GM12878 (cell line): ENCODE results near the gene RARA.
"Not testable (repeated sequence)": the region's sequence is repeated elsewhere in the genome, so short reads cannot be mapped to it uniquely, and the experiment has no call there.

Experiments
- CEBPB ChIP-seq, 2 experiments: fragments of 150-350 bp in 1 of 2; IDR thresholded peaks; 2 replicates each; pipeline ENCODE4 v1.6.1; 2012 to 2014; ENCODE audit warnings: low read depth in 2 of 2, low read length in 2 of 2, borderline replicate concordance in 1 of 2, inconsistent platforms in 1 of 2
- EP300 ChIP-seq, 2 experiments: fragments of 150-350 bp in 1 of 2; IDR thresholded peaks; 2 replicates each; pipeline ENCODE4 v1.6.1; 2011 to 2012; ENCODE audit warnings: low read depth in 2 of 2, low read length in 2 of 2, borderline replicate concordance in 1 of 2, improper control_type of control experiment in 1 of 2, inconsistent platforms in 1 of 2; ENCODE audit not compliant: control insufficient read depth in 1 of 2
- EZH2 ChIP-seq: IDR thresholded peaks from 2 replicates; pipeline ENCODE4 v1.6.1; 2012; ENCODE audit warnings: low read depth, mild to moderate bottlenecking, control low read depth, inconsistent platforms, low read length, borderline replicate concordance; ENCODE audit not compliant: control insufficient read depth
- GABPA ChIP-seq: IDR thresholded peaks from 2 replicates; pipeline ENCODE4 v1.6.1; 2014; ENCODE audit warnings: antibody characterized with exemption, low read depth, mild to moderate bottlenecking, inconsistent platforms
- JUNB ChIP-seq: IDR thresholded peaks from 2 replicates; pipeline ENCODE4 v1.6.1; 2016; ENCODE audit warnings: antibody characterized with exemption, mild to moderate bottlenecking
- NFYB ChIP-seq: IDR thresholded peaks from 2 replicates; pipeline ENCODE4 v1.6.1; 2011; ENCODE audit warnings: low read depth, mild to moderate bottlenecking, low read length, improper control_type of control experiment, moderate library complexity; ENCODE audit not compliant: insufficient read depth
- RAD21 ChIP-seq: IDR thresholded peaks from 2 replicates; pipeline ENCODE4 v1.6.1; 2011; ENCODE audit warnings: mild to moderate bottlenecking, low read depth, low read length, moderate library complexity; ENCODE audit not compliant: insufficient read depth
- TF ChIP-seq, protein P1 (sequence below), 3 experiments: IDR thresholded peaks in 2 of 3; conservative IDR thresholded peaks in 1 of 3; 2 replicates each; pipeline ENCODE4 v1.5.1; 2011; ENCODE audit warnings: low read depth in 3 of 3, low read length in 3 of 3, mild to moderate bottlenecking in 3 of 3, control low read depth in 2 of 3, moderate library complexity in 2 of 3, inconsistent platforms in 1 of 3, mixed read lengths in 1 of 3; ENCODE audit not compliant: control insufficient read depth in 2 of 3, insufficient read depth in 1 of 3; ENCODE audit errors: extremely low read depth in 1 of 3
- TF ChIP-seq, protein P2 (sequence below): fragments of 450-650 bp; IDR thresholded peaks from 2 replicates; pipeline ENCODE4 v1.6.1; 2018; ENCODE audit warnings: borderline replicate concordance, mild to moderate bottlenecking; ENCODE audit not compliant: partially characterized antibody
- TF ChIP-seq, protein P3 (sequence below): fragments of 450-650 bp; formaldehyde crosslinking; IDR thresholded peaks from 2 replicates; pipeline ENCODE4 v1.4.0; 2020; ENCODE audit warnings: mild to moderate bottlenecking, moderate library complexity
- TF ChIP-seq, protein P4 (sequence below): IDR thresholded peaks from 2 replicates; pipeline ENCODE4 v1.6.1; 2012; ENCODE audit warnings: mild to moderate bottlenecking, low read depth, low read length

DNA sequence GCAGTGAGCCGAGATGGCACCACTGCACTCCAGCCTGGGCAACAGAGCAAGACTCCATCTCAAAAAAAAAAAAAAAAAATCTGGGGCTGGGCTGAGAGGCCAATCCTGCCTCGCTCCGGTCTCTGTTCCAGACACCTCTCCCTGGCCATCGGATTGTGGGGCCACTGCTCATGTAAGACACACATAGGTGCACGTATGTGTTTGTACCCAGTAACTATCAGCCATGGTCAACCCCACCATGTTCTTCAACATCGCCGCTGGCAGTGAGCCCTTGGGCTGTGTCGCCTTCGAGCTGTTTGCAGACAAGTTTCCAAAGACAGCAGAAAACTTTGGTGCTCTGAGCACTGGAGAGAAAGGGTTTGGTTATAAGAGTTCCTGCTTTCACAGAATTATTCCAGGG is 58.7 kb downstream of the RARA start:
- TF ChIP-seq, protein P1, sequence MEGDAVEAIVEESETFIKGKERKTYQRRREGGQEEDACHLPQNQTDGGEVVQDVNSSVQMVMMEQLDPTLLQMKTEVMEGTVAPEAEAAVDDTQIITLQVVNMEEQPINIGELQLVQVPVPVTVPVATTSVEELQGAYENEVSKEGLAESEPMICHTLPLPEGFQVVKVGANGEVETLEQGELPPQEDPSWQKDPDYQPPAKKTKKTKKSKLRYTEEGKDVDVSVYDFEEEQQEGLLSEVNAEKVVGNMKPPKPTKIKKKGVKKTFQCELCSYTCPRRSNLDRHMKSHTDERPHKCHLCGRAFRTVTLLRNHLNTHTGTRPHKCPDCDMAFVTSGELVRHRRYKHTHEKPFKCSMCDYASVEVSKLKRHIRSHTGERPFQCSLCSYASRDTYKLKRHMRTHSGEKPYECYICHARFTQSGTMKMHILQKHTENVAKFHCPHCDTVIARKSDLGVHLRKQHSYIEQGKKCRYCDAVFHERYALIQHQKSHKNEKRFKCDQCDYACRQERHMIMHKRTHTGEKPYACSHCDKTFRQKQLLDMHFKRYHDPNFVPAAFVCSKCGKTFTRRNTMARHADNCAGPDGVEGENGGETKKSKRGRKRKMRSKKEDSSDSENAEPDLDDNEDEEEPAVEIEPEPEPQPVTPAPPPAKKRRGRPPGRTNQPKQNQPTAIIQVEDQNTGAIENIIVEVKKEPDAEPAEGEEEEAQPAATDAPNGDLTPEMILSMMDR (IDR thresholded peaks at IDR 0.05 in 2 of 3, conservative IDR thresholded peaks at IDR 0.05 in 1 of 3; ENCODE audit: control insufficient read depth in 2 of 3, extremely low read depth in 1 of 3, insufficient read depth in 1 of 3, low read depth in 3 of 3, low read length in 3 of 3) = not testable (repeated sequence)
- not testable (repeated sequence) for TF ChIP-seq JUNB; EP300 (IDR thresholded peaks at IDR 0.05; ENCODE audit: borderline replicate concordance in 1 of 2, control insufficient read depth in 1 of 2, low read depth in 2 of 2, low read length in 2 of 2); CEBPB (IDR thresholded peaks at IDR 0.05; ENCODE audit: borderline replicate concordance in 1 of 2, low read depth in 2 of 2, low read length in 2 of 2); NFYB; RAD21; EZH2; GABPA
- TF ChIP-seq, protein P2, sequence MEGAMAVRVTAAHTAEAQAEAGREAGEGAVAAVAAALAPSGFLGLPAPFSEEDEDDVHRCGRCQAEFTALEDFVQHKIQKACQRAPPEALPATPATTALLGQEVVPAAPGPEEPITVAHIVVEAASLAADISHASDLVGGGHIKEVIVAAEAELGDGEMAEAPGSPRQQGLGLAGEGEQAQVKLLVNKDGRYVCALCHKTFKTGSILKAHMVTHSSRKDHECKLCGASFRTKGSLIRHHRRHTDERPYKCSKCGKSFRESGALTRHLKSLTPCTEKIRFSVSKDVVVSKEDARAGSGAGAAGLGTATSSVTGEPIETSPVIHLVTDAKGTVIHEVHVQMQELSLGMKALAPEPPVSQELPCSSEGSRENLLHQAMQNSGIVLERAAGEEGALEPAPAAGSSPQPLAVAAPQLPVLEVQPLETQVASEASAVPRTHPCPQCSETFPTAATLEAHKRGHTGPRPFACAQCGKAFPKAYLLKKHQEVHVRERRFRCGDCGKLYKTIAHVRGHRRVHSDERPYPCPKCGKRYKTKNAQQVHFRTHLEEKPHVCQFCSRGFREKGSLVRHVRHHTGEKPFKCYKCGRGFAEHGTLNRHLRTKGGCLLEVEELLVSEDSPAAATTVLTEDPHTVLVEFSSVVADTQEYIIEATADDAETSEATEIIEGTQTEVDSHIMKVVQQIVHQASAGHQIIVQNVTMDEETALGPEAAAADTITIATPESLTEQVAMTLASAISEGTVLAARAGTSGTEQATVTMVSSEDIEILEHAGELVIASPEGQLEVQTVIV = not testable (repeated sequence)
- TF ChIP-seq, protein P3, sequence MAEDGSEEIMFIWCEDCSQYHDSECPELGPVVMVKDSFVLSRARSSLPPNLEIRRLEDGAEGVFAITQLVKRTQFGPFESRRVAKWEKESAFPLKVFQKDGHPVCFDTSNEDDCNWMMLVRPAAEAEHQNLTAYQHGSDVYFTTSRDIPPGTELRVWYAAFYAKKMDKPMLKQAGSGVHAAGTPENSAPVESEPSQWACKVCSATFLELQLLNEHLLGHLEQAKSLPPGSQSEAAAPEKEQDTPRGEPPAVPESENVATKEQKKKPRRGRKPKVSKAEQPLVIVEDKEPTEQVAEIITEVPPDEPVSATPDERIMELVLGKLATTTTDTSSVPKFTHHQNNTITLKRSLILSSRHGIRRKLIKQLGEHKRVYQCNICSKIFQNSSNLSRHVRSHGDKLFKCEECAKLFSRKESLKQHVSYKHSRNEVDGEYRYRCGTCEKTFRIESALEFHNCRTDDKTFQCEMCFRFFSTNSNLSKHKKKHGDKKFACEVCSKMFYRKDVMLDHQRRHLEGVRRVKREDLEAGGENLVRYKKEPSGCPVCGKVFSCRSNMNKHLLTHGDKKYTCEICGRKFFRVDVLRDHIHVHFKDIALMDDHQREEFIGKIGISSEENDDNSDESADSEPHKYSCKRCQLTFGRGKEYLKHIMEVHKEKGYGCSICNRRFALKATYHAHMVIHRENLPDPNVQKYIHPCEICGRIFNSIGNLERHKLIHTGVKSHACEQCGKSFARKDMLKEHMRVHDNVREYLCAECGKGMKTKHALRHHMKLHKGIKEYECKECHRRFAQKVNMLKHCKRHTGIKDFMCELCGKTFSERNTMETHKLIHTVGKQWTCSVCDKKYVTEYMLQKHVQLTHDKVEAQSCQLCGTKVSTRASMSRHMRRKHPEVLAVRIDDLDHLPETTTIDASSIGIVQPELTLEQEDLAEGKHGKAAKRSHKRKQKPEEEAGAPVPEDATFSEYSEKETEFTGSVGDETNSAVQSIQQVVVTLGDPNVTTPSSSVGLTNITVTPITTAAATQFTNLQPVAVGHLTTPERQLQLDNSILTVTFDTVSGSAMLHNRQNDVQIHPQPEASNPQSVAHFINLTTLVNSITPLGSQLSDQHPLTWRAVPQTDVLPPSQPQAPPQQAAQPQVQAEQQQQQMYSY (CRISPR knock-in tag) = not testable (repeated sequence)
- TF ChIP-seq, protein P4, sequence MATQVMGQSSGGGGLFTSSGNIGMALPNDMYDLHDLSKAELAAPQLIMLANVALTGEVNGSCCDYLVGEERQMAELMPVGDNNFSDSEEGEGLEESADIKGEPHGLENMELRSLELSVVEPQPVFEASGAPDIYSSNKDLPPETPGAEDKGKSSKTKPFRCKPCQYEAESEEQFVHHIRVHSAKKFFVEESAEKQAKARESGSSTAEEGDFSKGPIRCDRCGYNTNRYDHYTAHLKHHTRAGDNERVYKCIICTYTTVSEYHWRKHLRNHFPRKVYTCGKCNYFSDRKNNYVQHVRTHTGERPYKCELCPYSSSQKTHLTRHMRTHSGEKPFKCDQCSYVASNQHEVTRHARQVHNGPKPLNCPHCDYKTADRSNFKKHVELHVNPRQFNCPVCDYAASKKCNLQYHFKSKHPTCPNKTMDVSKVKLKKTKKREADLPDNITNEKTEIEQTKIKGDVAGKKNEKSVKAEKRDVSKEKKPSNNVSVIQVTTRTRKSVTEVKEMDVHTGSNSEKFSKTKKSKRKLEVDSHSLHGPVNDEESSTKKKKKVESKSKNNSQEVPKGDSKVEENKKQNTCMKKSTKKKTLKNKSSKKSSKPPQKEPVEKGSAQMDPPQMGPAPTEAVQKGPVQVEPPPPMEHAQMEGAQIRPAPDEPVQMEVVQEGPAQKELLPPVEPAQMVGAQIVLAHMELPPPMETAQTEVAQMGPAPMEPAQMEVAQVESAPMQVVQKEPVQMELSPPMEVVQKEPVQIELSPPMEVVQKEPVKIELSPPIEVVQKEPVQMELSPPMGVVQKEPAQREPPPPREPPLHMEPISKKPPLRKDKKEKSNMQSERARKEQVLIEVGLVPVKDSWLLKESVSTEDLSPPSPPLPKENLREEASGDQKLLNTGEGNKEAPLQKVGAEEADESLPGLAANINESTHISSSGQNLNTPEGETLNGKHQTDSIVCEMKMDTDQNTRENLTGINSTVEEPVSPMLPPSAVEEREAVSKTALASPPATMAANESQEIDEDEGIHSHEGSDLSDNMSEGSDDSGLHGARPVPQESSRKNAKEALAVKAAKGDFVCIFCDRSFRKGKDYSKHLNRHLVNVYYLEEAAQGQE = not testable (repeated sequence)
